Epithelial cell of proximal tubule (primary cell): ENCODE results near the gene CAPN15. TPM values are rescaled to one million over a fixed set of nuclear protein-coding genes. Genes with fewer than 3 reads are reported as not detected.

Source experiments
- DNase-seq: peaks from one replicate; pipeline ENCODE4 v3.0.0-alpha.2; 2011; ENCODE audit warnings: low read depth
- H3K4me3 ChIP-seq: 2 replicates; pipeline ENCODE4 v1.5.1; 2011; ENCODE audit warnings: low read depth, mild to moderate bottlenecking, low read length
- total RNA-seq: library from RNA; depleted of rRNA; stranded (reverse); fragments of >200 nt; gene quantifications from 2 replicates; pipeline ENCODE4 v1.2.3, GENCODE V29; 2015
- TF ChIP-seq, protein P1 (sequence below): conservative IDR thresholded peaks from 2 replicates; pipeline ENCODE4 v1.5.1; 2012; ENCODE audit warnings: low read depth, mild to moderate bottlenecking, low read length

CAPN15 gene
- total RNA-seq, 1 donor from 2014 or later = 54.4 TPM

DNA sequence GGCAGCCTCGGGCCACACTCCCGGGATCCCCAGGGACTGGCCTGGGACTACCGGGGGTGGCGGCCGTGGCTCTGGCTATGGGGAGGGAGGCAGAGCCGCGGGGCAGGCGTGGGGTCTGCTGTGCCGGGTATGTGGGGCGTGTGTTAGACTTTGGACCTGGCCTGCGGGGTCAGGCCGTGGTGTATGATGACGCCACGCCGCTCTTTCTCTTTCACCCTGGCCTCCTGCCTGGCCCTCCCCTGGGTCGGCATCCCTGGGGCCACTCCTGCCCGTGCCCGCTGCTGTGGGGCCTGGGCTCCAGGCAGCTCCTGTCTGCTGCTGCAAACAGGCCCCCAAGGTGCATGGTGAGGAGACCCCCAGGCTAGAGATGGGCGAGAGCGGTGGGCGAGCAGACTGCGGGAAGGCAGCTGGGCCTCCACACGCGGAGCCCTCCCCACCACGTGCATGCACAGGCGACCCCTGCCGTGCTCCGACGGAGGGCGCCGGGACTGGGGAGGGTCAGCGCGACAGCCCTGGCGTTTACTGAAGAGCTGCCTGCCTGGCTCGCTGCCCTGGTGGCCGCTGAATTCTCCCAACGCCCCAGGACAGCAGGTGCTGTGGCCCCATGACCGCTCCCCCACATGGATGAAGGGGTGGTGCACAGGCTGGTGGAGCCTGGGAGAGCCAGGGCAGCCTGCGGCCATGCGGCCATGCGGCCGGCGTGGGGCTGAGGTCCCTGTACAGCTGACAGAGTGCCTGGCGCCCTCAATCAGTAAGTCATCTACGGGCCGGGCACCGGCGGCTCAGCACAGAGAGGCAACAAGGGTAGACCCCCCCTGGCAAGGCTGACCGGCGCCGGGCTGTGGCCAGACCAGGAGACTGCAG lies 16.0 kb downstream of the CAPN15 start:
- no peak for DNase-seq
- H3K4me3 ChIP-seq = no peak overlapping the region
- TF ChIP-seq, protein P1, sequence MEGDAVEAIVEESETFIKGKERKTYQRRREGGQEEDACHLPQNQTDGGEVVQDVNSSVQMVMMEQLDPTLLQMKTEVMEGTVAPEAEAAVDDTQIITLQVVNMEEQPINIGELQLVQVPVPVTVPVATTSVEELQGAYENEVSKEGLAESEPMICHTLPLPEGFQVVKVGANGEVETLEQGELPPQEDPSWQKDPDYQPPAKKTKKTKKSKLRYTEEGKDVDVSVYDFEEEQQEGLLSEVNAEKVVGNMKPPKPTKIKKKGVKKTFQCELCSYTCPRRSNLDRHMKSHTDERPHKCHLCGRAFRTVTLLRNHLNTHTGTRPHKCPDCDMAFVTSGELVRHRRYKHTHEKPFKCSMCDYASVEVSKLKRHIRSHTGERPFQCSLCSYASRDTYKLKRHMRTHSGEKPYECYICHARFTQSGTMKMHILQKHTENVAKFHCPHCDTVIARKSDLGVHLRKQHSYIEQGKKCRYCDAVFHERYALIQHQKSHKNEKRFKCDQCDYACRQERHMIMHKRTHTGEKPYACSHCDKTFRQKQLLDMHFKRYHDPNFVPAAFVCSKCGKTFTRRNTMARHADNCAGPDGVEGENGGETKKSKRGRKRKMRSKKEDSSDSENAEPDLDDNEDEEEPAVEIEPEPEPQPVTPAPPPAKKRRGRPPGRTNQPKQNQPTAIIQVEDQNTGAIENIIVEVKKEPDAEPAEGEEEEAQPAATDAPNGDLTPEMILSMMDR = no peak

DNA sequence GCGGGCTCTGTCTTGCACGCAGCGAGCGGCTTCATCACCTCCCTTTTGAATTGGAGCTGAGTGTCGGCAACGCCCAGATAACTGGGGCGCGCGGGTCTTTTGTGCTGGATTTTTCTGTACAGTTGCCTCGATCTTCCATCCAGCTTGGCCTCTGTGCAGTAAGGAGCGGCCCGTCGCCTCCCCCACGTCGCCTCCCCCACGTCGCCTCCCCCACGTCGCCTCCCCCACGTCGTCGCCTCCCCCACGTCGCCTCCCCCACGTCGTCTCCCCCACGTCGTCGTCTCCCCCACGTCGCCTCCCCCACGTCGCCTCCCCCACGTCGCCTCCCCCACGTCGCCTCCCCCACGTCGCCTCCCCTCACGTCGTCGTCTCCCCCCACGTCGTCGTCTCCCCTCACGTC lies 17.0 kb downstream of the CAPN15 start:
- no peak for DNase-seq
- TF ChIP-seq, protein P1 = no peak
- H3K4me3 ChIP-seq = no peak overlapping the region

GRCh38 chr16:546909-547770 lies 19.6 kb downstream of the CAPN15 start:
- TF ChIP-seq, protein P1 = peak; percentile 36
- no peak overlapping the region for H3K4me3 ChIP-seq
- no peak for DNase-seq

GRCh38 chr16:548586-548985 lies 21.1 kb downstream of the CAPN15 start:
- no peak overlapping the region for H3K4me3 ChIP-seq

DNA sequence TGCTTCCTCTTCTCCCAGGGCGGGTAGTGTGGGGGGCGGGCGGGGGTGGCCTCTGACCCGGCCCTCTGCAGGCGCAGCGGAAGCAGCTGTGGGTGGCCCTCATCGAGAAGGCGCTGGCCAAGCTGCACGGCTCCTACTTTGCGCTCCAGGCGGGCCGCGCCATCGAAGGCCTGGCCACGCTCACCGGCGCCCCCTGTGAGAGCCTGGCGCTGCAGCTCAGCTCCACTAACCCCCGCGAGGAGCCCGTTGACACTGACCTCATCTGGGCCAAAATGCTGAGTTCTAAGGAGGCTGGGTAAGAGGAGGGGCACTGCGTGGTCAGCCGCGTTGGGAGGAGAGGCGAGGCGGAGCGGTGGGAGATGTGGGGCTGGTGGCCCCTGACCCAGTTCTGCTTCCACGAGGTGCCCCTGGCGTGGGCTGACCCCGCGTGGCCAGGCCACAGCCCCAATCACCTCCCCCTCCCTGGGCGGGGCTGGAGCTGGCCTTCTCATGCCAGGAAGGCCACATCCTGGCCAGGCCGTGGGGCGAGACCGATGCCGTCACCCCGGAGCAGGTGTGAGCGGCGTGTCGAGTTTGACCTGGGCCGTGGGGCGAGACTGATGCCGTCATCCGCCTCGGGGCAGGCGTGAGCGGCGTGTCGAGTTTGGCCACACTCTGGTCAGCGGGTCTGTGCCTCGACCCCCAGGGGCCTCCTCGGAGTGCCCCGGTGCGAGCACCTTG lies 22.2 kb downstream of the CAPN15 start:
- TF ChIP-seq, protein P1 = peak; percentile 25
- H3K4me3 ChIP-seq = no peak overlapping the region
- DNase-seq = no peak

More at GRCh38 chr16:548586-548985, 21.1 kb downstream of the CAPN15 start:
- no peak for DNase-seq
- TF ChIP-seq, protein P1 = no peak

DNA sequence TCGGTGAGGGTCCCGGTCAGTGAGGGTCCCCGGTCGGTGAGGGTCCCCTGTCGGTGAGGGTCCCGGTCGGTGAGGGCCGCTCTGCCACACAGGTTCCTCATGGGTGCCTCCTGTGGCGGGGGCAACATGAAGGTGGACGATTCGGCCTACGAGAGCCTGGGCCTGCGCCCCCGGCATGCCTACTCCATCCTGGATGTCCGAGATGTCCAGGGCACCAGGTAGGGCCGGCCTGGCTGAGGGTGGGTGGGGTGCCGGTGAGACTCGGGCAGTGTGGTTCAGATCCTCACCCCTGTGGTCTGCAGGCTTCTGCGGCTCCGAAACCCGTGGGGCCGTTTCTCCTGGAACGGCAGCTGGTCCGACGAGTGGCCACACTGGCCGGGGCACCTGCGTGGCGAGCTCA lies 23.7 kb downstream of the CAPN15 start:
- DNase-seq = no peak
- H3K4me3 ChIP-seq = no peak overlapping the region
- TF ChIP-seq, protein P1 = no peak
